Epithelial cell of esophagus (primary cell): ENCODE measurements around the gene CPA4.
"Not testable (repeated sequence)": the region's sequence is repeated elsewhere in the genome, so short reads cannot be mapped to it uniquely, and the experiment has no call there.

Source experiments
- DNase-seq: peaks from one replicate; pipeline ENCODE4 v3.0.0; 2010; ENCODE audit warnings: low read depth
- H3K4me3 ChIP-seq: 2 replicates; pipeline ENCODE4 v1.5.1; 2011; ENCODE audit warnings: mild to moderate bottlenecking, low read length, control low read depth
- TF ChIP-seq, protein P1 (sequence below): IDR thresholded peaks from 2 replicates; pipeline ENCODE4 v1.5.1; 2011; ENCODE audit warnings: low read depth, mild to moderate bottlenecking, low read length, control low read depth, inconsistent platforms; ENCODE audit not compliant: insufficient read depth; ENCODE audit errors: missing control alignments

CPA4 gene

DNA sequence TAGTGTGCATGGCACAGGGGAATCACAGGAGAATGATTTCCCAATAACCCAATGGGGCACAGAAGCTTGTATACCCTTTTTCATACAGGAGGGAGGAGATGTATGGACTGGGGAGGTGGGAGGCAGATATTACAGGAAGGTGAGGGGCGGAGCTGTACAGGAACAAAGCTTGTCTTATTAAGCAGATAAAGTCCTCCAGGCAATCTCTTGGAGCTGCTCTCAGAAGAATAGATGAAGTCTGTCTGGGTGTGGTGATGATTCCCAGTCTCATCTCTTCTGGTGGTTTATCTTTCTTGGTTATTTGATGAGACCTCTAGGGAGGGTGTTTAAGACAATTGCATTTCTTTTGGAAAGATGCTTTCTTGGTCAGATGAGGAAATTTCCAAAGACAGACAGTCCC, 26.6 kb downstream of the CPA4 start:
- TF ChIP-seq, protein P1, sequence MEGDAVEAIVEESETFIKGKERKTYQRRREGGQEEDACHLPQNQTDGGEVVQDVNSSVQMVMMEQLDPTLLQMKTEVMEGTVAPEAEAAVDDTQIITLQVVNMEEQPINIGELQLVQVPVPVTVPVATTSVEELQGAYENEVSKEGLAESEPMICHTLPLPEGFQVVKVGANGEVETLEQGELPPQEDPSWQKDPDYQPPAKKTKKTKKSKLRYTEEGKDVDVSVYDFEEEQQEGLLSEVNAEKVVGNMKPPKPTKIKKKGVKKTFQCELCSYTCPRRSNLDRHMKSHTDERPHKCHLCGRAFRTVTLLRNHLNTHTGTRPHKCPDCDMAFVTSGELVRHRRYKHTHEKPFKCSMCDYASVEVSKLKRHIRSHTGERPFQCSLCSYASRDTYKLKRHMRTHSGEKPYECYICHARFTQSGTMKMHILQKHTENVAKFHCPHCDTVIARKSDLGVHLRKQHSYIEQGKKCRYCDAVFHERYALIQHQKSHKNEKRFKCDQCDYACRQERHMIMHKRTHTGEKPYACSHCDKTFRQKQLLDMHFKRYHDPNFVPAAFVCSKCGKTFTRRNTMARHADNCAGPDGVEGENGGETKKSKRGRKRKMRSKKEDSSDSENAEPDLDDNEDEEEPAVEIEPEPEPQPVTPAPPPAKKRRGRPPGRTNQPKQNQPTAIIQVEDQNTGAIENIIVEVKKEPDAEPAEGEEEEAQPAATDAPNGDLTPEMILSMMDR: no peak
- H3K4me3 ChIP-seq: no peak overlapping the region
- DNase-seq: no peak

DNA sequence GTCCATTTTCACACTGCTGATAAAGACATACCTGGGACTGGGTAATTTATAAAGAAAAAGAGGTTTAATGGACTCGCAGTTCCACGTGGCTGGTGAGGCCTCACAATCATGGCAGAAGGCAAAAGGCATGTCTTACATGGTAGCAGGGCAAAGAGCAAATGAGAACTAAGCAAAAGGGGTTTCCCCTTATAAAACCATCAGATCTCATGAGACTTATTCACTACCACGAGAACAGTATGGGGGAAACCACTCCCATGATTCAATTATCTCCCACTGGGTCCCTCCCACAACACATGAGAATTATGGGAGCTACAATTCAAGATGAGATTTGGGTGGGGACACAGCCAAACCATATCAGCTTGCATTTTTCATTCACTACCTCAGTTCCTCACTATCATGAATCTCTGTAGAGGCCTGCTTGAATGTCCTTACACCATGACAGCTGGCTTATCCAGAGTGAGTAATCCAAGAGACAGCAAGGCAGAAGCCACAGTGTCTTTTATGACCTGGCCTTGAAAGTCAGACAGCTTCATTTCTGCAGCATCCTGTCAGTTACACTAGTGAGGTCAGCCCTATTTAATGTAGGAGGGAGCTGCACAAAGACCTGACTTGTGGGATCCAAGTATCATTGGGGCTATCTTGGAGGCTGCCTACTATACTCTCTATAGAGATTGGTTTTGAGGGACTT, 28.7 kb downstream of the CPA4 start:
- H3K4me3 ChIP-seq: not testable (repeated sequence)
- peak; percentile 8 for DNase-seq

DNA sequence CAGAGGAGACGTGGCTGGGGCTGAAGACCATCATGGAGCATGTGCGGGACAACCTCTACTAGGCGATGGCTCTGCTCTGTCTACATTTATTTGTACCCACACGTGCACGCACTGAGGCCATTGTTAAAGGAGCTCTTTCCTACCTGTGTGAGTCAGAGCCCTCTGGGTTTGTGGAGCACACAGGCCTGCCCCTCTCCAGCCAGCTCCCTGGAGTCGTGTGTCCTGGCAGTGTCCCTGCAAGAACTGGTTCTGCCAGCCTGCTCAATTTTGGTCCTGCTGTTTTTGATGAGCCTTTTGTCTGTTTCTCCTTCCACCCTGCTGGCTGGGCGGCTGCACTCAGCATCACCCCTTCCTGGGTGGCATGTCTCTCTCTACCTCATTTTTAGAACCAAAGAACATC, 29.7 kb downstream of the CPA4 start:
- H3K4me3 ChIP-seq: no peak overlapping the region
- peak; percentile 70 for DNase-seq
- TF ChIP-seq, protein P1: no peak

DNA sequence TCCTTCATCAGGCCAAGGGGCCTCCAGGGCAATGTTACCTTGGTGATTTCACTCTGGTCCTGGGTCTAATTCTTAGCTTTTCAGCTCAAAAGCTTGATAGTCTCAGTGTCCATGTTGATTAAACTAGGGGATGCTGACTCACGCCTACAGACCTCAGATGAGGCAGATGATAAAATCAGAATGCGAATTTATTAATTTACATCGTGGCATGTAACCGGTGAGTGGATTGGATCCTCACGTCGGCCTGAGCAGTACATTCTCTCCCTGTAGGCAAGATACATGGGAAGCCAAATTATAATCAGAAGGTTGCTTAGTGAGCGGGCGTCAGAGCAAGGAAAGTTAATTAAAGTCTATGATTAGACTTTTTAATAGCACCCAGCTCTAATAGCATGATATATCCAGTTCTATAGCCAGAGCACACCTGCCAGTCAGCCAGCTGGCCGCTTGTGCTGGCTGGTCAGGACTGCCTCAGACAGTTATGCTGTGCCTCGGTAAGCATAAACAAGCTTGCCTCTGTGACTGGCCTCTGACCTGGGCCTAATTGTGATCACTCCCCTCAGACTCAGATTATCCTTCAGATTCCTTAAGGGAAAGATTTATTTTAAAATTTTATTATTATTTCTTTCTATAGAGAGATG, 31.5 kb downstream of the CPA4 start:
- H3K4me3 ChIP-seq: no peak overlapping the region
- TF ChIP-seq, protein P1: no peak
- DNase-seq: no peak

DNA sequence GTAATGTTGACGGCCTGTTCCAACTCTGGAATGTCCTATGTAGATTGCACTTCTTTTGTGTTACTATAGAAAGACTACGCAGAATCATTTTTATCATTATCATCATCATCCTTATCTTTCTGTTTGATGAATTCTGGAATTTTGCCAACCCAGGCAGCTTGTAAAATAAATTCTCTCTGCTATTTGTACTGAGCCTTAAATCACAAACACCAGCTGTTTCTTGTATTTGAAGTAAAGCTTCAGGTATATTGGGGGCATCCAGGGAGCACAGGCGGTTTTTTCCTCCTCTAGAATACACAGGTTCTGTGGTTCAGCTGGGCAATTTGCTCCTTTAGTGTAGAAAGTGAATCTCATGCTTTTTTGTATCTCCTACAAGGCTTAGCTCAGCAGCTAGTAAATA, 36.7 kb downstream of the CPA4 start:
- H3K4me3 ChIP-seq: no peak overlapping the region
- no peak for DNase-seq
- TF ChIP-seq, protein P1: no peak

DNA sequence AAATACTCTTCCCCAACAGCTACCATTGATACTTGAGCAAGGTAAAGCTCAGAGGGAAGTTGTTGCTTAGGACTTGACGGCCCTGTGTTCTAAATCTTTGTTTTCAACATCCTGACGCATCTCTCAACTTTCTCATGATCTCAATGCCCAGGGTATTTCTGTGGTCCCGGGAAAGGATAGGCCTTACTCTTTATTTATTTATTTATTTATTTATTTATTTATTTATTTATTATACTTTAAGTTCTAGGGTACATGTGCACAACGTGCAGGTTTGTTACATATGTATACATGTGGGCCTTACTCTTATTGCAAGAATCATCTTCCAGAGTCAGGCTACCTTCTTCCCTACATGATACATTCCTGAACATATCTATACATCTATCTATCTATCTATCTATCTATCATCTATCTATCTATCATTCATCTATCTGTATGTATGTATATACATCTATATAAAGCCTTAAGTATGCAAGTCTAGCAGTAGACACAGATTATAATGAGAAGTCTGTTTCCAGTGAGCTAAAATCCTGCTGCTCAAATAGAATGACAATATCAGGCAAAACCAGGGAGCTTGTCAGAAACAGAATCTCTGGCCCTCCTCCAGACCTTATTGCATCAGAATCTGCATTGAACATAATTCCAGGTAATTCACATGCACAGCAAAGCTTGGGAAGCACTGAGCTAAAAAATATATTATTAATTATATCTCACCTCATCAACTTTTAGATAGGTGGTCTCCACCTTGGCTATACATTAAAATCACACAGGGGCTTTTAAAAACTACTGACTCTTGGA, 39.5 kb downstream of the CPA4 start:
- peak; percentile 39 for DNase-seq
- TF ChIP-seq, protein P1: no peak
- H3K4me3 ChIP-seq: no peak overlapping the region

DNA sequence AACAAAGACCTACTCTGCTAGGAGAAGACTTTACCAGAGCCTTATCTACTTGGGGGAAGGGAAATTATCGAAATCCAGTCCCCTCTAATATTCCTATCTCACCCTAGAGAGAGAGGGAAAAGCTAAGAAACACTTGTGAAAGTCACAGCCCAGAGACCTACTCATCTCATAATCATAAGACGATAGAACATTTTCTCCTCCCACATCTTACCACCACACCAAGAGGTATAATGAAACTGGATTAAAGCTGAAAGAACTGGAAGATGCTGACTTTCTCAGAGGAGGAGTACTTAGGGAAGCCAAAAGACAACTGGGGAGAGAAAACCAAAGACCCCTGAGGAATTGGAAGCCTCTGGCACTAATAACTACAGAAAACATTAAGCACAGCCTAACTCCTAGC, 40.9 kb downstream of the CPA4 start:
- DNase-seq: no peak
- H3K4me3 ChIP-seq: no peak overlapping the region
- TF ChIP-seq, protein P1: no peak
